GM19438 (cell line): ENCODE measurements around the gene DMXL1.

Experiments used
- ATAC-seq: cut with Tn5 transposase; IDR thresholded peaks from one replicate; pipeline ENCODE4 v1.9.1; 2021; ENCODE audit warnings: low read depth; ENCODE audit not compliant: unreplicated experiment

Gene DMXL1, protein sequence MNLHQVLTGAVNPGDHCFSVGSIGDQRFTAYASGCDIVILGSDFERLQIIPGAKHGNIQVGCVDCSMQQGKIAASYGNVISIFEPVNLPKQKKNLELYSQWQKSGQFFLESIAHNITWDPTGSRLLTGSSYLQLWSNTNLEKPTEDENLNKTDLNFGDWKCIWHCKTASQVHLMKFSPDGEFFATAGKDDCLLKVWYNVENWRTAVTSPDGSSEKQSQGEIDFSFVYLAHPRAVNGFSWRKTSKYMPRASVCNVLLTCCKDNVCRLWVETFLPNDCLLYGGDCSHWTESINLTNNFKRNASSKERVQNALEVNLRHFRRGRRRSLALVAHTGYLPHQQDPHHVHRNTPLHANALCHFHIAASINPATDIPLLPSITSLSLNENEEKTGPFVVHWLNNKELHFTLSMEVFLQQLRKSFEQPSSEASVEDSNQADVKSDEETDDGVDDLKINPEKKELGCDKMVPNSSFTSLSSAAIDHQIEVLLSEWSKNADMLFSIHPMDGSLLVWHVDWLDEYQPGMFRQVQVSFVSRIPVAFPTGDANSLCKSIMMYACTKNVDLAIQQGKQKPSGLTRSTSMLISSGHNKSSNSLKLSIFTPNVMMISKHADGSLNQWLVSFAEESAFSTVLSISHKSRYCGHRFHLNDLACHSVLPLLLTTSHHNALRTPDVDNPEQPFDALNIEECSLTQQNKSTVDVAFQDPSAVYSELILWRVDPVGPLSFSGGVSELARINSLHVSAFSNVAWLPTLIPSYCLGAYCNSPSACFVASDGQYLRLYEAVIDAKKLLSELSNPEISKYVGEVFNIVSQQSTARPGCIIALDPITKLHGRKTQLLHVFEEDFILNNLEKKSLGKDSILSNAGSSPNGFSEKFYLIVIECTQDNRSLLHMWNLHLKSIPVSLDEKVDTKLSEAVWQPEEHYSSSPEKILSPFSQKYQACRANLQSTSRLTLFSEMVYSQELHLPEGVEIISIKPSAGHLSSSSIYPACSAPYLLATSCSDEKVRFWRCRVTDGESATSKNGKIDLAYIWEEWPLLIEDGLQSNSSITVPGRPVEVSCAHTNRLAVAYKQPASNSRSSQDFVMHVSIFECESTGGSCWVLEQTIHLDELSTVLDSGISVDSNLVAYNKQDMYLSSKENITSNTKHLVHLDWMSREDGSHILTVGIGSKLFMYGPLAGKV (N-terminal part only)

GRCh38 chr5:119070828-119071560, at the start of gene DMXL1:
Gene DMXL1 (plus strand): TSS chr5:119071087. CDS start chr5:119071570, 483 bp downstream.
- peak; percentile 79 for ATAC-seq

DNA sequence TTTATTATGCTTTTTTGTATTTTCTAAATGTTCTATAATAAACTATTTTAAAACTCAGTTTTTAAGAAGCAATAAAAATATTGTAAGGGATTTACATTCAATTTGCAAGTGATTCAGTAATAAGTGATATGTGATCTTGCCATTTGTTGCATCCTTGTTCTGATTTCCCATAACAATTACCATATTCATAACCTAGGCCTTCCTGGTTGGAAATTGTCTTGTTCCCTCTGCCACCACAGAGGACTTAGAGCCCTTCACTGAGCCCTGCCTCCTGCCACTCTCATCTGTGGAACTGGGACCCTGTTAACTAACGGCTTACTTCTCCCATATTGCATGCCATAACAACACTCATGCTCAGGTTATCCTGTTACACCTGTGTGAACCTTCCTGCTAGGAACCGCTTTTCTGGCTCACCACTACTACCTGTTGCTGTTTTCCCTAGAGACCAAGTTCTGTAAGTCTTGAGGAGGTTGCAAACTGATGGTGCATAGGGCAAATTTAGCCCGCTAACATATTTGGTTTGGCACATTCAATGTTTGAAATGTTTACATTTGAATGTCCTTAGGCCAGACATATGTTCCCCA, 49.6 kb upstream of the DMXL1 start:
- ATAC-seq, result no peak

DNA sequence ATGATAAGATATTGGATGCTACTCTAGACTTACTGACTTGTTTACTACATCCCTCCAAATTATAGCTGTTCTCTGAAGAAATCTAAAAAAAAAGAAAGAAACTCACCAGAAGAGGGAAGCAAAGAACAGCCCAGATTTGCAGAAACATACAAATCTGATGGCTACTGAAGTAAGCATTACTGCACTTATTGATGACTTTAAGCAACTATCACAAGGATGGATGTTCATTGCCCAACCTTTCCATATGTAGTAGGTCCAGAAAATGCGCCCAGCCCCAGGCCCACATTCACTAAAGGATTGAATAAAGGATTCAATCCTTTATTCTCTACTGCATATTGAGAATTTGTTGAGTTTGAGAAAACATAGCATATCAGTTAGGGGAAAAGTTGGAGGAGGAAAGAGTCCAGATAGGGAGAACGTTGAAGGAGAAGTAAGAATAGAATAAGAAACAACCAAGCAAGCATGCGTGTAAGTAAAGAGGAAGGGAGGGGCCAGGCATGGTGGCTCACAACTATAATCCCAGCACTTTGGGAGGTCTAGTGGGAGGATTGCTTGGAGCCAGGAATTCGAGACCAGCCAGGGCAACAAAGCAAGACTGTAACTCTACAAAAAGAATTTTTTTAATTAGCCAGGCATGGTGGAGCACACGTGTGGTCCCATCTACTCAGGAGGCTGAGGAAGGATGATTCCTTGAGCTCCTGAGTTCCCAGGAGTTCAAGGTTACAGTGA, 48.7 kb upstream of the DMXL1 start:
- no peak for ATAC-seq

DNA sequence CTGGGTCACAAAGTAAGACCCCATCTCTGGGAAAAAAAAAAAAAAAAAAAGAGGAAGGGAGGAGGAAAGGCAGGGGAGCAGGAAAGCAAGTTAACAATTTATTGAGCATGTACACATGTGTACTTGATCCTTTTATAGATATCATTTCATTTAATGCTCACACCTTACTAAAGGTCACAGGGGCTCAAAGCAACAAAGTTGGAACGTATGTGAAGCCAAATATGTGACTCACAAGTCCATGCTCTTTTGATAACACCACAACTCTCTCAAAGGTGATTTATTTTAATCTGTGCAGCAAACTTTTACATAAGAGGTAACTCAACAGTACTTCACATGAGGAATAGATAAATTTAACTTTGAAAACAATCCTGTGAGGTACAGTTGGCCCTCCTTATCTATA, 48.1 kb upstream of the DMXL1 start:
- ATAC-seq, result no peak

DNA sequence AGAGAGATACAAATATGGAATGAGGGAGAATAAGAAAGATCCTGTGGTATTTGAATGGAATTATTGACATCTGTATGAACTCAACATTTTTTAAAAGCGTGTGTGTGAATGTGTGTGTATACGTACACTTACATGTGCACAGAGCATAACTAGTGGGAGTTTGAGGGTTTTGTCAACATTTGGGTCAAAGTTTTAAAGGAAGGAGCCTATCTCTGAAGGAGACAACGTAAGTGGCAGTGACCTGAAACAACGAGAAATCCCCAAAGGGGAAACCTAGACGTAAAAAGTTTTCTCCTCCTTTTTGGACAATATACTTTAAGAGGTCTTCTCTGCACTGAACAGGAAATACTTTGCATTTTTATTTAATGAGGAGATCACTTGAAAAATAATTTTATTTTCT, 42.3 kb upstream of the DMXL1 start:
- no peak for ATAC-seq

- peak; percentile 71 for ATAC-seq
These were observed 39.6 kb upstream of the DMXL1 start for GRCh38 chr5:119031011-119031886.

DNA sequence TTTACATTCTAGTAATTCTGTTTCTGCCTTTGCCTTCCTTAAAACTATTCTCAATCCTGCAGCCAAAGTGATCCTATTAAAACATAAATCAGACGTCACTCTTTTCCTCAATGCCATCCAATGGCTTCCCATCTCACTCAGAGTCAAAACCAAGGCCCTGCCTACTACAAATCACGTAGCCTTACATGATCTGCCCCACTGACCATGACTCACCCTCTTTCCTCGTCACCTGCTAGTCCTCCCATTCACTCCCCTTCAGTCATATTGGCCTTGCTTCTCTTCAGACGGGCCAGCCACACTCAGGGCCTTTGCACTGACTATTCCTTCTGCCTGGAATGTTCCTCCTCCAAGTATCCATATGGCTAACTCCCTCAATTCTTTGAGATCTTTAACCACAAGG, 39.0 kb upstream of the DMXL1 start:
- peak; percentile 45 for ATAC-seq

GRCh38 chr5:119032656-119033055, 38.2 kb upstream of the DMXL1 start:
- peak; percentile 47 for ATAC-seq

DNA sequence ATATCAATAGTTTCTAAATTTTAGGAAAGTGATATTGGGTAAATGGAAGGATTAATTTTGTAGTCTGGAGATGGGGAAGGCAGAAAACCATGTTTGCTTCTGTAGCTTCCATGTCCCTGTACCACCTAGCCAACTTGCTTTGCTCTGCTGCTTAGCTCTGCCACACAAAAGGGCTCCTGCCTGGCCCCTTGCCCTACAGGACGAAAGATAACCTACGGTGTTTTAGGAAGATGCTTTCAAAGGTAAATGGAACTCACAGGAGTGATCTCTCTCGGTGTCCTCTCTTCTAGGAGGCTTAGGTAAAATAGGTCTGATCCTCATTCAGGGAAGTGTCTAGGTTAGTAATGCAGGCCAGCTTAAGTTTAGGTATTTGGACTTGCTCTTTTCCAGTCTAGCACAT, 37.8 kb upstream of the DMXL1 start:
- ATAC-seq, result no peak

DNA sequence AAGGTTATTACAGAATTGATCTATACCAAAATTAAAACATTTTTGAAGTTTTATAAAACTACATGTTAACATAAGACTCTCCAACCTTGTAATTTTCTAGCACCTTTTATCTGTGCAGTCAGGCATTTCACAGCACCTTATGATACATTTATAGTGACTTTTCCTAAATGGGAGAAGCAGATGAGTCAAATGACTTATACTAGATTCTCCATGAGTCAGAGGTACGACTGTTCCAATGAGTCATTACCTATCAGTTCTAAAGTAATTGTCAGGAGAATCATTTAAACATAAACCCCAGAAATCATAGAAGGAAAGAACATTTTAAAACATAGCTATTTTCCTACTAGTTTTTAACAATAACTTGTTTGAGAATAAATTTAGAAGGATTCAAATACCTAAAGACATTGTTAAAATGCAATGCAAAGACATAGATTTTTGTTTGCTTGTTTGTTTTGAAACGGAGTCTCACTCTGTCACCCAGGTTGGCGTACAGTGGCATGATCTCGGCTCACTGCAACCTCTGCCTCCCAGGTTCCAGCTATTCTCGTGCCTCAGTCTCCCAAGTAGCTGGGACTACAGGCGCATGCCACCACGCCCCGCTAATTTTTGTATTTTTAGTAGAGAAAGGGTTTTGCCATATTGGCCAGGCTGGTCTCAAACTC, 34.7 kb upstream of the DMXL1 start:
- no peak for ATAC-seq

- ATAC-seq, result no peak
These were observed 33.2 kb upstream of the DMXL1 start for GRCh38 chr5:119037496-119038215.

DNA sequence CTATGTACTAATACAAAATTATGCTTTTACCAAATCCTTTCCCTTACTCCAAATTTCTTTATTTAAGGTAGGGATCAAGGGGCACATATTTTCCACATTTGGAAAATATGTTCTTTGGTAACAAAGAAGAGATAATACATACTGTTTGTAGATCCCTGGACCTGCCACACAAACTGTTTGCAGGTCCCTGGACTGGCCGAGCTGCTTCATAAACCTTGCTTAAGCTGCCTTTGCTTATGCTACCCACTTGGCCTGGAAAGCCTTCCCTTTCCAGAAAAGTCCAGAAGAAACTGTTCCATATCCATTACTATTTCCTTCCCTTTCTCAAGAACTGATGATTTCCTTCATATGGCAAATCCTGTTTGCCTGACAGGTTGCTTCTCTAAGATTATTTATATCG, 22.6 kb upstream of the DMXL1 start:
- ATAC-seq, result no peak

DNA sequence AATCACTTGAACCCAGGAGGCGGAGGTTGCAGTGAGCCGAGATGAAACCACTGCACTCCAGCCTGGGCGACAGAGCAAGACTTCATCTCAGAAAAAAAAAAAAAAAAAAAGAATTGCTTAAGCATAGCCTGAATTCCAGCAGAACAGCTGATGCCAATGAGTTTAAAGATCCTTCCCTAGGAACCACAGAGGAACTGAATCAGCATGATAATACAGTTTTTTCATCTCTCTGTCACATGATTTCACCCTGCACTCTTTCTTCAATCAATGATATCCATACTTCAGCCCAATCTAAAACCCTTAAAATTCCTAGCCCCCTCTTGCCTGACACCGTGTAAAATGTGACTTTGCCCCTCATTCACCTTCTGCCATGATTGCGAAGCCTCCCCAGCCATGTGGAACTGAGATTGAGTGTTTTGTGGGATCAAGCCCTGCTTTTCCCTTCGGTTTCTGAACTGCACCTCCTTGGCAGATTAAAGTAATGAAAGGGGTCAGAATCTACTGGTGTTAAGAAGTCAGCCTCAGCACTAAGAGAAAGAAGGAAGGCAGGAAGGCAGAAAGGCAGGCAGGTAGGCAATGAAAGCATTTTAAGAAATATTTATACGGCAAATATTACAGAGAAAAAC, 20.9 kb upstream of the DMXL1 start:
- ATAC-seq, result no peak

GRCh38 chr5:119054101-119054500, 16.8 kb upstream of the DMXL1 start:
- ATAC-seq, result no peak

DNA sequence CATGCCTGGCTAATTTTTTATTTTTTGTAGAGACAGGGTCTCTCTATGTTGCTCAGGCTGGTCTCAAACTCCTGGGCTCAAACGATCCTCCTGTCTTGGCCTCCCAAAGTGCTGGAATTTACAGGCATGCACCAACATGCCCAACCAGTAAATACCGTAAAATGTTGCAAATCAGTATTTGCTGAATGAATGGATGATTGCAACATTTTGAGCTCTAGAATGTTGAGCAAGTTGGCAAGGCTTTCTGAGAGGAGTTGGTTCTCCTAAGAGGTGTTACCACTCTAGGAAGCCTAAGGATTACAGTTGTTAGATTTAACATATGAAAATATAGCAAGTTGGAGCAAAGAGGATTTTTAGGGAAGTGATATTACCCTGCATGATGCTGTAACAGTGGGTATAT, 15.6 kb upstream of the DMXL1 start:
- ATAC-seq, result no peak

GRCh38 chr5:119058979-119059529, 11.8 kb upstream of the DMXL1 start:
- ATAC-seq, result no peak
